WI38 (cell line): ENCODE measurements around the gene NRG3.

ENCODE experiments used
- H3K4me3 ChIP-seq: 2 replicates; pipeline ENCODE4 v1.5.1; 2011; ENCODE audit warnings: low read depth, mild to moderate bottlenecking, control low read depth, low read length
- CTCF ChIP-seq: IDR thresholded peaks from 2 replicates; pipeline ENCODE4 v1.5.1; 2012; ENCODE audit warnings: low read depth, mild to moderate bottlenecking, control low read depth, low read length

Gene NRG3

GRCh38 chr10:82890573-82890972 is 1015.6 kb downstream of the NRG3 start:
- no peak overlapping the region for H3K4me3 ChIP-seq
- no peak for TF ChIP-seq CTCF

DNA sequence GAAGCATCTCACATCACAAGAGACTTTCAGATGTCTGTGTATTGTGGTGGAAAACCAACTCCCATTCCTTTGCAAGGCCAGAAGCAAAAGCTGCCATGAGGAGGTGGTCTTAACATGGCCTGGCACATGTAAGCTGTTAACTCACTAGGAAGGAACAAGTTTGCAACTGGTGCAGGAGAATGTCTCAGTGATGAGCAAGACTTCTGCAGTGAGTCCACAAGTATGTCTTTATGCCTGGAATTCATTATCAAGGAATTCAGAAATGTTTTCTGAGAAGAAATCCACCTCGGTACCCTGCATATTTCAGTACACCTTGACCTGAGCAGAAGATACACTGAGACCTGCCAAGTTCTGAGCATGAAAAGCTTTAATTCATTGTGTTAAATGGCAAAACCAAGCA is 1033.1 kb downstream of the NRG3 start:
- no peak for TF ChIP-seq CTCF
- no peak overlapping the region for H3K4me3 ChIP-seq

DNA sequence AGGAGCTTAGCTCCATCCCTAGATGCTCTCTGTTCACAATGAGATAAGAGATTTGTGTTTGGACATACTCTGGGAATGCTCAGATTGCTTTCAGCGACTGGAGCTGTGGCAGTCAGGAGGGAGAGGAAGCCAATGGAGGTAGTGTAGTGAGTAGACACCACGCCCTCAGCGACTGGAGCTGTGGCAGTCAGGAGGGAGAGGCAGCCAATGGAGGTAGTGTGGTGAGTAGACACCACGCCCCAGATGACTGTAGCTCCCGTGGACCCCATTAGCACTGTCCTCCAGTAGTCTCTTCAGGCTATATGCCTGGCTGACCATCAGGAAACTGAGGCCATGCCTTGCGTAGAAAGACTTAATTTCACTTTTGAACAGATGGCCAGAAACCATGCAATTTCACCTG is 1033.8 kb downstream of the NRG3 start:
- no peak overlapping the region for H3K4me3 ChIP-seq
- TF ChIP-seq CTCF, result no peak

GRCh38 chr10:82910301-82910700 is 1035.3 kb downstream of the NRG3 start:
- no peak overlapping the region for H3K4me3 ChIP-seq
- TF ChIP-seq CTCF, result no peak

DNA sequence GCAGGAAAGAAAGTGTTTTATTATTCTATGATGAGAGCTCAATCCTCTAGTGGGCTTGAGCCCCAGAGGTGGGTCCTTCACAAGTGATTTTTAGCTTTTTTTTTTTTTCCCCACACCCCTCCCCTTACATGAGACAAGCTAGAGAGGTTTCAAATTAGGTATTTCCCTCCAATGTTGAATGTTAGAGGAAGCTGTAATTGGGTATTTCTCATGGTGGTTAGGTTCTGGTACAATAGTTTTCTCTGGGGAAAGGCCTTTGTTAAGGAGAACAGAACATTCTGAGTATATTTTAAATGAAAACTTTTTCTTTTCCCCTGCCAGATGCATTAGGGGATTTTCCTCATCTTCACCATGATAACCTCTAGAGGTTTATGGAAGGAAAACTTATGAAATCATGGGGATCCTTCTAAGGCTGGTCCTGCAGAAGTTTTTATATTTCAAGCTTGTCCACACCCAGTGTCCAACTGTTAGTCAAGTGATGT is 1039.7 kb downstream of the NRG3 start:
- no peak for TF ChIP-seq CTCF
- no peak overlapping the region for H3K4me3 ChIP-seq

GRCh38 chr10:82916941-82917340 is 1041.9 kb downstream of the NRG3 start:
- no peak for TF ChIP-seq CTCF

GRCh38 chr10:82918022-82918421 is 1043.0 kb downstream of the NRG3 start:
- H3K4me3 ChIP-seq, result no peak overlapping the region
- TF ChIP-seq CTCF, result no peak

More at GRCh38 chr10:82916941-82917340, 1041.9 kb downstream of the NRG3 start:
- no peak overlapping the region for H3K4me3 ChIP-seq
